HCT116 (cell line): ENCODE measurements around the gene CCDC8.

Source experiments
- EZH2 ChIP-seq: fragments of 200-600 bp; sonication (generic); IDR thresholded peaks from 2 replicates; pipeline ENCODE4 v1.6.1; 2017; ENCODE audit warnings: antibody characterized with exemption, mixed run types
- EZH2phosphoT487 ChIP-seq: fragments of 200-600 bp; IDR thresholded peaks from 2 replicates; pipeline ENCODE4 v1.6.1; 2018; ENCODE audit warnings: antibody characterized with exemption, borderline replicate concordance
- FOSL1 ChIP-seq: IDR thresholded peaks from 2 replicates; pipeline ENCODE4 v1.6.1; 2012; ENCODE audit warnings: low read depth
- POLR2A ChIP-seq: IDR thresholded peaks from 2 replicates; pipeline ENCODE4 v1.7.0; 2011; ENCODE audit warnings: borderline replicate concordance; ENCODE audit not compliant: insufficient read depth, insufficient read length; ENCODE audit errors: extremely low read depth
- POLR2AphosphoS5 ChIP-seq: IDR thresholded peaks from 2 replicates; pipeline ENCODE4 v1.6.1; 2011; ENCODE audit warnings: mild to moderate bottlenecking, low read depth, low read length, moderate library complexity
- TCF7L2 ChIP-seq: IDR thresholded peaks from 2 replicates; pipeline ENCODE4 v1.7.0; 2011; ENCODE audit warnings: borderline replicate concordance, inconsistent platforms; ENCODE audit not compliant: insufficient read depth, insufficient read length; ENCODE audit errors: extremely low read depth
- ZNF274 ChIP-seq: fragments of 200-500 bp; sonication (Bioruptor generic); IDR thresholded peaks from 2 replicates; pipeline ENCODE4 v1.6.1; 2014; ENCODE audit warnings: mild to moderate bottlenecking, low read depth, low read length, inconsistent platforms
- TF ChIP-seq, protein P1 (sequence below): IDR thresholded peaks from 2 replicates; pipeline ENCODE4 v1.6.1; 2012
- TF ChIP-seq, protein P2 (sequence below), 3 experiments: fragments of 200-600 bp in 1 of 3; sonication (generic) in 1 of 3; IDR thresholded peaks in 2 of 3; conservative IDR thresholded peaks in 1 of 3; 2 replicates each; pipeline ENCODE4 v1.5.1; 2012 to 2017; ENCODE audit warnings: low read depth in 2 of 3, low read length in 2 of 3, antibody characterized with exemption in 1 of 3, borderline replicate concordance in 1 of 3, control low read depth in 1 of 3, mild to moderate bottlenecking in 1 of 3, mixed read lengths in 1 of 3, mixed run types in 1 of 3, moderate library complexity in 1 of 3; ENCODE audit not compliant: insufficient read depth in 1 of 3
- TF ChIP-seq, protein P3 (sequence below): IDR thresholded peaks from 2 replicates; pipeline ENCODE4 v1.6.1; 2012; ENCODE audit warnings: low read depth

DNA sequence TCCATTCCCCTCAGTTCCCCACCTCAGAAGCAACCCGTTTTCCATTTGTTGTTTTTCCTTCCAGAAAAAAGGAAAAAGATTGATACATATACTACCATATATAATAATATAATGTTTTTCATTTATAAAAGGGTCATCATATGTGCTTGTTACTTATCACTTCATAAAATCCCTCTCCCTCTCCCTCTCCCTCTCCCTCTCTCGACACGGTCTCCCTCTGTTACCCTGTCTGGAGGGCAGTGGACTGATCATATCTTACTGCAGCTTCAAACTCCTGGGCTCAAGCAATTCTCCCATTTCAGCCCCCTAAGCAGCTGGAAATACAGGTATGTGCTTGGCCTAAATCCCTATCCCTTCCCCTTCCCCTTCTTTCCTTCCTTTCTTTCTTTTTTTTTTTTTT is 40.9 kb upstream of the CCDC8 start:
- TF ChIP-seq, protein P1, sequence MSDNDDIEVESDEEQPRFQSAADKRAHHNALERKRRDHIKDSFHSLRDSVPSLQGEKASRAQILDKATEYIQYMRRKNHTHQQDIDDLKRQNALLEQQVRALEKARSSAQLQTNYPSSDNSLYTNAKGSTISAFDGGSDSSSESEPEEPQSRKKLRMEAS: no peak
- TF ChIP-seq, protein P2, sequence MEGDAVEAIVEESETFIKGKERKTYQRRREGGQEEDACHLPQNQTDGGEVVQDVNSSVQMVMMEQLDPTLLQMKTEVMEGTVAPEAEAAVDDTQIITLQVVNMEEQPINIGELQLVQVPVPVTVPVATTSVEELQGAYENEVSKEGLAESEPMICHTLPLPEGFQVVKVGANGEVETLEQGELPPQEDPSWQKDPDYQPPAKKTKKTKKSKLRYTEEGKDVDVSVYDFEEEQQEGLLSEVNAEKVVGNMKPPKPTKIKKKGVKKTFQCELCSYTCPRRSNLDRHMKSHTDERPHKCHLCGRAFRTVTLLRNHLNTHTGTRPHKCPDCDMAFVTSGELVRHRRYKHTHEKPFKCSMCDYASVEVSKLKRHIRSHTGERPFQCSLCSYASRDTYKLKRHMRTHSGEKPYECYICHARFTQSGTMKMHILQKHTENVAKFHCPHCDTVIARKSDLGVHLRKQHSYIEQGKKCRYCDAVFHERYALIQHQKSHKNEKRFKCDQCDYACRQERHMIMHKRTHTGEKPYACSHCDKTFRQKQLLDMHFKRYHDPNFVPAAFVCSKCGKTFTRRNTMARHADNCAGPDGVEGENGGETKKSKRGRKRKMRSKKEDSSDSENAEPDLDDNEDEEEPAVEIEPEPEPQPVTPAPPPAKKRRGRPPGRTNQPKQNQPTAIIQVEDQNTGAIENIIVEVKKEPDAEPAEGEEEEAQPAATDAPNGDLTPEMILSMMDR (IDR thresholded peaks at IDR 0.05 in 2 of 3, conservative IDR thresholded peaks at IDR 0.05 in 1 of 3; ENCODE audit: borderline replicate concordance in 1 of 3, insufficient read depth in 1 of 3, low read depth in 2 of 3, low read length in 2 of 3): no peak
- TF ChIP-seq EZH2 (no peak), FOSL1 (no peak), POLR2AphosphoS5 (no peak), EZH2phosphoT487 (no peak), POLR2A (no peak), ZNF274 (no peak), TCF7L2 (no peak)
- TF ChIP-seq, protein P3, sequence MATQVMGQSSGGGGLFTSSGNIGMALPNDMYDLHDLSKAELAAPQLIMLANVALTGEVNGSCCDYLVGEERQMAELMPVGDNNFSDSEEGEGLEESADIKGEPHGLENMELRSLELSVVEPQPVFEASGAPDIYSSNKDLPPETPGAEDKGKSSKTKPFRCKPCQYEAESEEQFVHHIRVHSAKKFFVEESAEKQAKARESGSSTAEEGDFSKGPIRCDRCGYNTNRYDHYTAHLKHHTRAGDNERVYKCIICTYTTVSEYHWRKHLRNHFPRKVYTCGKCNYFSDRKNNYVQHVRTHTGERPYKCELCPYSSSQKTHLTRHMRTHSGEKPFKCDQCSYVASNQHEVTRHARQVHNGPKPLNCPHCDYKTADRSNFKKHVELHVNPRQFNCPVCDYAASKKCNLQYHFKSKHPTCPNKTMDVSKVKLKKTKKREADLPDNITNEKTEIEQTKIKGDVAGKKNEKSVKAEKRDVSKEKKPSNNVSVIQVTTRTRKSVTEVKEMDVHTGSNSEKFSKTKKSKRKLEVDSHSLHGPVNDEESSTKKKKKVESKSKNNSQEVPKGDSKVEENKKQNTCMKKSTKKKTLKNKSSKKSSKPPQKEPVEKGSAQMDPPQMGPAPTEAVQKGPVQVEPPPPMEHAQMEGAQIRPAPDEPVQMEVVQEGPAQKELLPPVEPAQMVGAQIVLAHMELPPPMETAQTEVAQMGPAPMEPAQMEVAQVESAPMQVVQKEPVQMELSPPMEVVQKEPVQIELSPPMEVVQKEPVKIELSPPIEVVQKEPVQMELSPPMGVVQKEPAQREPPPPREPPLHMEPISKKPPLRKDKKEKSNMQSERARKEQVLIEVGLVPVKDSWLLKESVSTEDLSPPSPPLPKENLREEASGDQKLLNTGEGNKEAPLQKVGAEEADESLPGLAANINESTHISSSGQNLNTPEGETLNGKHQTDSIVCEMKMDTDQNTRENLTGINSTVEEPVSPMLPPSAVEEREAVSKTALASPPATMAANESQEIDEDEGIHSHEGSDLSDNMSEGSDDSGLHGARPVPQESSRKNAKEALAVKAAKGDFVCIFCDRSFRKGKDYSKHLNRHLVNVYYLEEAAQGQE: no peak
